ENCODE data around the gene DGKB.

GRCh38 chr7:14096159-14096558 lies 806.4 kb downstream of the DGKB start:
- TF ChIP-seq CTCF (IDR thresholded peaks at IDR 0.05; ENCODE audit: low read length), result no peak
- TF ChIP-seq EZH2phosphoT487 (IDR thresholded peaks at IDR 0.05; ENCODE audit: low read length), result no peak

Measured in MM.1S (cell line).